GM21786 (cell line): ENCODE measurements around the gene LCOR.

Experiments
- ATAC-seq: cut with Tn5 transposase; IDR thresholded peaks from one replicate; pipeline ENCODE4 v1.9.1; 2021; ENCODE audit not compliant: unreplicated experiment

The LCOR gene

GRCh38 chr10:96889415-96890171 is 57.5 kb downstream of the LCOR start:
- ATAC-seq, result no peak

GRCh38 chr10:96890172-96890513 is 58.0 kb downstream of the LCOR start:
- ATAC-seq, result no peak

GRCh38 chr10:96890580-96890979 is 58.5 kb downstream of the LCOR start:
- ATAC-seq, result no peak

- ATAC-seq, result no peak
Observed at GRCh38 chr10:96891840-96892239, 59.7 kb downstream of the LCOR start.

GRCh38 chr10:96895662-96896424 is 63.7 kb downstream of the LCOR start:
- no peak for ATAC-seq

- no peak for ATAC-seq
Observed at GRCh38 chr10:96896884-96897589, 64.9 kb downstream of the LCOR start.

GRCh38 chr10:96902117-96902516 is 70.0 kb downstream of the LCOR start:
- ATAC-seq, result no peak

GRCh38 chr10:96902731-96903358 is 70.7 kb downstream of the LCOR start:
- ATAC-seq, result no peak

- ATAC-seq, result no peak
Observed at GRCh38 chr10:96904648-96905047, 72.5 kb downstream of the LCOR start.

GRCh38 chr10:96906864-96907263 is 74.8 kb downstream of the LCOR start:
- ATAC-seq, result no peak

GRCh38 chr10:96910488-96911395 is 78.6 kb downstream of the LCOR start:
- ATAC-seq, result no peak

GRCh38 chr10:96912405-96912804 is 80.3 kb downstream of the LCOR start:
- no peak for ATAC-seq

GRCh38 chr10:96913906-96914305 is 81.8 kb downstream of the LCOR start:
- ATAC-seq, result no peak

GRCh38 chr10:96917628-96918027 is 85.5 kb downstream of the LCOR start:
- ATAC-seq, result no peak

GRCh38 chr10:96918214-96919002 is 86.3 kb downstream of the LCOR start:
- ATAC-seq, result no peak

- no peak for ATAC-seq
Observed at GRCh38 chr10:96919785-96920430, 87.8 kb downstream of the LCOR start.

GRCh38 chr10:96921655-96922054 is 89.6 kb downstream of the LCOR start:
- ATAC-seq, result no peak

GRCh38 chr10:96922978-96923948 is 91.2 kb downstream of the LCOR start:
- no peak for ATAC-seq
